ENCODE measurements around the gene CYP3A7.

- TF ChIP-seq CTCF (IDR thresholded peaks at IDR 0.05): no peak
- TF ChIP-seq POLR2A (IDR thresholded peaks at IDR 0.05): no peak
Measured at GRCh38 chr7:99780588-99780987, 45.6 kb upstream of the CYP3A7 start.

Measured in prostate gland (tissue), 2 donors.